Effector CD8-positive, alpha-beta T cell (primary cell): ENCODE data around the gene MAP3K14.
A peak's percentile ranks its signal among the peaks of the same experiment; 100 is the strongest.
"Not testable (repeated sequence)": the region's sequence is repeated elsewhere in the genome, so short reads cannot be mapped to it uniquely, and the experiment has no call there.

Experiments used
- DNase-seq: peaks from one replicate; lab custom pipeline; 2025; lab: John Stamatoyannopoulos, UW

Gene MAP3K14

DNA sequence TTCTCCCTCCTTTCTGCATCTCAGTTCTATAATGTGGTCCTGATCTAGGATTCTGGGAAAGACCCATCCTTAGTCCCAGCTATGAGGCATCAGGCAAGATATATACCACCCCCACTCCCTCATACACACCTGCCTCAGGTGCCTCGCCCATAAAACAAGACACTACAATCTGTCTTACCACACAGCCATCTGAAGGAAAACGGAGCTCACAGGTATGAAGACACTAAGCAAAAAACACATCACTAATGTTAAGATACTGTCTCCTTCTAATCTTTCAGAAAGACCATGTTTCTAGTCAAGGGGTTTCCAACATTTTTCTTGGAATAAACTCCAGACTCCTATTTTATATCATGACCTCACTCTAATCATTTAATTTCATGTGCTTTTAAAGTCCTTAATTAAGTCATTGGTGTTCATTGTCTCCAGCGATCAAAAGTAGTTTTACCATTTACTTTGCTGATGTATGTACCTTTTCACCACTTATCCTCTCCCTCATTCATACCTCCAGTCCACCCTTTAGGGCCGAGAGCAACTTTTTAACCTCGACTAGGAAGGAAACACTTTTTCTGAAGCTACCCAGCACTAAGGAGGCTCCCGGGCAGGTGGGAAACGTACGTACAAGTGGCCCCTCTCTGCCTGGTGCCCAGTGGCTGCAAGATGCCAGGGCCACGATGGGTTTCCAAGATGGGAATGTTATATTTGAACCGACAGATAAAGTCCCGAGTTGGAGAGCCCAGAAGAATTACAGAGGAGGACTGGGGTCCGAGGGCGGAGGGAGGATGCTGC, 979 bp downstream of the MAP3K14 start:
- no peak for DNase-seq

- DNase-seq, result no peak
Observed at GRCh38 chr17:45314741-45315647, 1.8 kb downstream of the MAP3K14 start.

GRCh38 chr17:45313996-45314740, 2.7 kb downstream of the MAP3K14 start:
- DNase-seq, result no peak

DNA sequence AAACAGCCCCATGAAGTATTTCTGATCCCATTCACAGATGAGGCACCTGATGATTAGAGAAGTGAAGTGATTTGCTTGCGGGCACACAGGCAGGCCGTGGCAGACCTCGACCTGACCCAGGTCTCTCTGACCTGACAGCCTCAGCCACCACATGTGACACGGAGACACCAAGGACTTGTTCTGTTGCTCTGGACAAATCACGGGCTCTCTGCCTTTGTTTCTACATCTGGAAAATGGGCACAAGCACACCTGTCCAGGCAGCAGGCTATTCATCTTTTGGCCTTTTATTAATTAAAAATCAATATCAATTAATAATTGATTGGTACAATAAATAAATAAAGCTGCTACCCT, 3.4 kb downstream of the MAP3K14 start:
- no peak for DNase-seq

DNA sequence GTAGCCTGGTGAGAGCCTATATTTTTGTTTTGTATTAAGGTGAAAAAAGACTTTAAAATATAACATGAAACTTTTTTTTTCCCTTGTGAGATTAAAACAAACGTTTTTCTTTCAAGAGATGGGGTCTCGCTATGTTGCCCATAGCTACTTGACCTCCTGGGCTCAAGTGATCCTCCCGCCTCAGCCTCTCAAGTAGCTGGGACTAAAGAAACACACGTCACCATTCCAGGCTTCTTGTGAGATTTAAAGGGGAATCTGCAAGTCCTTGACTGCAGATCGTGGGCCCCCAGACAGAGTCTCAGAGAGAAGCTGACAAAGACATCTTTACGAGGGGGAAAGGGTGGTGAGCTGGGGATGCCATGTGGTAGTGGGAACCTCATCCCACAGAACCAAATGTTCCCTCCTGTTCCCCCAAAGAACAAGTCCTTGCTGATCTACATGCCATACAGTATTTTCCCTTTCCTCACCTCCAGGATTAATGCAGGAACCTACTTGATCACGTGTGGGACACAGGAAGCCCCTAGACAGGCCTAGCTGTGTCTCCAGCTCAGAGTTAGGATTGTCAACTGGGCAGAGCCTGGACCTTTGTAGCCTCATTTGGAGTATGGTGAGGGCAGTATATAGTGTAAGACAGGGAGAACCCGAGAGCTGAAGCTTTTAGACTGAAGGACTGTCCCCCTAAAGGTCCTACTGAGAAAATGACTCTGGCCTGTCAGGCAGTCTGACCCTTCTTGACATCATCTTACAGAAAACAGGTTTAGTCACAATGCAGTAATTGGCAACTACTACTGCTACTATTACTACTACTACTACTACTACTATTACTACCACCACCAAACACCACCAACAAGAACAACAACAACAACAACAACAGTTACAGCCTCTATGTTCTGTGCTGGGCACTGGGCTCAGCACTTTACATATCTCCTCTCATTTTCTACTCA, 4.1 kb downstream of the MAP3K14 start:
- DNase-seq, result no peak

DNA sequence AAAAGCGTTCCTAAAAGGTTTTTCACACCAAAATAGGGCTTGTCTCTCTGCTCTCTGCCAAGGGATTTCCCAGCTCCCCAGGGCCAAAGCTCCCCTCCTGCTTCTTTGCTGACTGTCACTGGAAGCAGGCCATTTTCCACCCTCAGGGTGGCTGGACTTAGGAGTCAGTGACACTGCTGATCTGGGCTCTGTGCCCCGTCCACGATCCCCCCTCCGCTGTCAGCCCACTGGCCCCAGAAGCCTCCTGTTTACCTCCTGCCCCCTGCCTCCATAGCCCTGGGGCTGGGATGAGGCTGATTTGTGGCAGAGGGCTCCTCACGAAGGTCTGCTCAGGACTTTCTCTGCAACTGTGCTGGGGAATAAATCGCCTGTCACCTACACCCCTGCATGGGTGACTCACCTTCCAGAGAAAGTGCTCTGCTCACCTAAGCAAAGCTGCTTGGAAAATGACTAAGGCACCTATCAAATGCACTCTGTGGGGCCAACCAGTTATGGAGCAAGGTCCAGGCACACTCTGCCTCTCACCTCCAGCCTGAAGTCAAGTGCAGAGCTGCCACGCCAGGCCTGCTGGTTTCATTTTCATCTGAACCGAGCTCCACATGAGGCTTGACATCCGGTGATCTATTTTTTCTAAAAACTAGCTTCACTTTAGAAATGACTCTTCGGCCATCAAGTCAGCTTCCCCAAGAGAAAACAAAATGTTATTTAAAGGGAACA, 4.9 kb downstream of the MAP3K14 start:
- peak; percentile 26 for DNase-seq

GRCh38 chr17:45311401-45311759, 5.4 kb downstream of the MAP3K14 start:
- DNase-seq, result no peak

- no peak for DNase-seq
Observed at GRCh38 chr17:45310380-45311324, 6.2 kb downstream of the MAP3K14 start.

GRCh38 chr17:45309400-45309799, 7.4 kb downstream of the MAP3K14 start:
- DNase-seq, result no peak

DNA sequence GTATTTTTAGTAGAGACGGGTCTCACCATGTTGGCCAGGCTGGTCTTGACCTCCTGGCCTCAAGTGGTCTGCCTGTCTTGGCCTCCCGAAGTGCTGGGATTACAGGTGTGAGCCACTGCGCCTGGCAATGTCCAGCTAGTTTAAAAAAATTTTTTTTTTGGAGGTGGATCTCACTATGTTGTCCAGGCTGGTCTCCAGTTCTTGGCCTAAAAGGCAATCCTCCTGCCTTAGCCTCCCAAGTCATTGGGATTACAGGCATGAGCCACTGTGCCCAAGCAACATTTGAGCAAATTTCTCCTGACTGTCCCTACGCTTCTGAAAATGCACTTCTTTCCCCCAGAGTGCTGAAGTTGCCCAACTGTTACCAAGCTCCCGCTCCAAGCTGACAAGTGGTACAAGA, 8.0 kb downstream of the MAP3K14 start:
- no peak for DNase-seq

DNA sequence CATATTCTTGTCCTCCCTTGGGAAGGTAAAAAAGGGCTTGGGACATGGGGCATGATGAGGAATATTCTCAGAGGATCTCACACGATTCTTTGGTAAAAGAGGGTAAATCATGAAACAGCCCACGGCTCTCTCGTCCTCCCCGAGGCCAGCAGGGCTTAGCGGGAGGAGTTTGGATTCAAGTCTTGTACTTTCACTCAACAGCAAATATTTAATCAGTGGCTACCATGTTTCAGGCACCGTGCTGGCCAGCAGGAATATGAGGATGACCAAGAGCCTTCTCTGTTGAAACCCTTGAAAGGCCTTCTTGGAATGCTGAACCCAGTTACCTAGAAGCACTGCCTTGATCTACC, 8.8 kb downstream of the MAP3K14 start:
- no peak for DNase-seq

DNA sequence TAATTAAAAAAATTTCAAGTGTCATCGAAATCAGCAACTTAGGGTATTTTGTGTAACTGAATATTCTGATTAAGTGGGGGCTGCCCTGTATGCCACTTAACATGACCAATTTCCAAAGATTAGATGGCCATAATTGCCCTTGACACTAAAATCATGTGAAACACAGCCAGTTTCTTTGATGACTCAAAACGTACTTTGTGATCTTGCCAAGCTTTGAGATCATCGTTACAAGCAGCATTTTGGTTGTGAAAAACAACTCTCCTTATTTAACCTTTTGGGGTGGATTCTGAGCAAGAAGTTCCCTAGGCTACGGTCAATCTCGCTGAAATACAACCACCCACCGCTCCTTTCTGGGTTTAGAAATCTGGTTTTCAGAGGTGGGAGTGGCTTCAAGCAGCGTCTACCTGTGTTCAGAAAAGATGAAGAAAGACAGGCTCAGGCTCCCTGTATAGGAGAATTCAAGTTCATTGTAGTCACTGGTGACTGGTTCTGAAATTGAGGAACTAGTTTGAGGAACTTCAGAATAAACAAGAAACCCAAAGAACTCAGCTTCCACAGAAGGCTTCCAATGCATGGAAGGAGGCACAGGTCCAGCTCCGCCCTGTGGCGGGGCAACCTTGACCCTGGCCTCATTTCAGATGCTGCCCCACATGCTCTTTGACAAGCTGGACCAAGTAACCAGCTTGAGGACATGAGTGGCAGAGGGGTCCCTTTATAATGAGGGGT, 9.4 kb downstream of the MAP3K14 start:
- no peak for DNase-seq

- DNase-seq, result no peak
Observed at GRCh38 chr17:45306623-45307022, 10.2 kb downstream of the MAP3K14 start.

DNA sequence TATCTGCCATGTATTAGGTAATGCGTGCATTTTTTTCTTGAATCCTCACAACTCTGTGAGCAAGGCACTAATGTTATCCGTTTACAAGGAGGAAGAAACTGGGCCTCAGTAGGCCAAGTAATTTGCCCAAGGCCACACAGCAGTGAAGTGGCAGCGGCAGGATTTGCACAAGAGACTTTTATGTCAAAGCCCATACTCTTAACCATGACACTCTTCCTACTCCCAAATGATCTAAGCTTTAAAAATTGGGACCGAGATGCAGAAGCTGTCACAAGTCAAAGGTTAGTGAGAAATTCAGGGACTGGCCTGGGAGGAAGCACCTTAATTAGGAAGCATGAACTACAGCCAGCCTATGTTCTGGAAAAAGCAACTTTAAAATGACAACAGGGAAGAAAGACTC, 10.7 kb downstream of the MAP3K14 start:
- no peak for DNase-seq

DNA sequence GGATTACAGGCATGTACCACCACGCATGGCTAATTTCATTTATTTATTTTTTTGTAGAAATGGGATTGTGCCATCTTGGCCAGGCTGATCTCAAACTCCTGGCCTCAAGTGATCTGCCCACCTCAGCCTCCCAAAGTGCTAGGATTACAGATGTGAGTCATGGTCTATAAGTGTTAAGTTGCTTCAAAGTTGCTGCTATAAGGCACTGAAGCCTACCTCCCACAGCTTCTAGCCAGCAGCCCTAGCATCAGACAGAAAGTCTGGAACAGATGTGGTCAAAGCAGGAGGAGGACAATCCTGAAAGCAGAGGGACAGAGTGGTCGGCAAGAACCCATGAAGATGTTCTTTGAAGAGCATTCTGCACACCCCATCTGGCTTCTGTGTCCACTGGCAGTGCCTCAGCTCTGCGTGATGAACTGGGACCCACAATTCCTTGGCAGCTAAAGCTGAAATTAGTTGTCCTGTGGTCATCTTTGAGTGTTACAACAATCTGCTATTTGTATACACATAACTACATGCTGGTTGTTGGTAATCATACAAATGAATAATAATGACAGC, 11.2 kb downstream of the MAP3K14 start:
- DNase-seq, result no peak

GRCh38 chr17:45302649-45303173, 14.1 kb downstream of the MAP3K14 start:
- no peak for DNase-seq

DNA sequence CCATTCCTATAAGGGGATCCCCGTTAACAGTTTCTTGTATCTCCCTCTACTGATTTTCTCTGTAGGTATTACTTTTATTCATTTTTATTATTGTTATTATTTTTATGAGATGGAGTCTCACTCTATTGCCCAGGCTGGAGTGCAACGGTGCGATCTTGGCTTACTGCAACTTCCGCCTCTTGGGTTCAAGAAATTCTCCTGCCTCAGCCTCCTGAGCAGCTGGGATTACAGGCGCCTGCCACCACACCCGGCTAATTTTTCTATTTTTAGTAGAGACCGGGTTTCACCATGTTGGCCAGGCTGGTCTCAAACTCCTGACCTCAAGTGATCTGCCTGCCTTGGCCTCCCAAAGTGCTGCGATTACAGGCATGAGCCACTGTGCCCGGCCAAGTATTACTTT, 14.6 kb downstream of the MAP3K14 start:
- DNase-seq, result not testable (repeated sequence)

DNA sequence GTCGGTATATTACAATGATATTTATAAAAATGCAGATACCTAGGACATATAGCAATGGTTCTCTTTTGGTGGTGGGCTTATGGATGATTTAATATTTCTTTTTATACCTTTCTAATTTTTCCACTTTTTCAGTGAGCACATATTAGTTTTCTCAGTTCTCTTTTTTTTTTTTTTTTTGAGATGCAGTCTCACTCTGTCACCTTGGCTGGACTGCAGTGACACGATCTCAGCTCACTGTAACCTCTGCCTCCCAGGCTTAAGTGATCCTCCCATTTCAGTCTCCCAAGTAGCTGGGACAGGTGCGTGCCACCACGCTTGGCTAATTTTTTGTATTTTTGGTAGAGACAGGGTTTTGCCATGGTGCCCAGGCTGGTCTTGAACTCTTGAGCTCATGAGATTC, 15.1 kb downstream of the MAP3K14 start:
- DNase-seq, result no peak
